ENCODE data around the gene MSX2.

The MSX2 gene

DNA sequence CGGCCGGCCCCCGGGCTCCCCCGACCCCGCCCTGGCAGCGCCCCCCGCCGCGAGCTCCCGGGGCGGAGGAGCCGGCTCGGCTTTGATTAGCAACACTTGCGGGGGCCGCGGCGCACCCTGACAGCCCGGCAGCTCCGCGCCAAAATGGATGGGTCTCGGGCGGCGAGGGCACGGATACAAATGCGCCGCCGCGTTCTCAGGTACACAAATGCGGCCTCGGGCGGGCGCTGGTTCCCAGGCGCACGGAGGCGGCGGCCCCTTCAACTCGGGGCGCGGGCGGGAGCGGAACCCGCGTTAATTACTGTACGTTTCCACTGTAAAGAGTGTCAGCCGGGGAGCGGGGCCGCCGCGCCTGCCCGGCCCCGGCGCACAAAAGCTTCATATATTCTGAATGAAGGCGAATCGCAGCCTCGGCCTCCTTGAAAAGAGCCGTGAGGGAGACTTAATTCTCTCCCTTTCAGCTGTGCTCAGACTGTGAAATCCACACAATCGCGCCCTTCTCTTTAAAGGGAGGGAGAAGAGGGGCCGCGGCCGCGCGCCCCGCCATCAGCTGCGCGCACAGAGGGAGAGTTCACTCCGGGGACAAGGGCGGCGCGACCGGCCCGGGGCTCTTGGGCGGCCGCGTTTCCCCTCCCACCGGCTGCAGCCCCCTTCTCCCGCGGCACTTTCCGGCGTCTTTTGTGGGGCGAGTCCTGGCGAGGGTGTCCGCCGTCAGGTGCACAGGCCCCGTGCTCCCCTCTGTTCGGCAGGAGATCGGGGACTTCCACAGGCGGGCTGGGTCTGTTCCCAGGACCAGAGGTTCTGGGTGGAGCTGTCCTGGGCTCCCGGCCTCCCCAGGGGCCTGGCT is 27.0 kb downstream of the MSX2 start (continued):
- TF ChIP-seq, protein P1, sequence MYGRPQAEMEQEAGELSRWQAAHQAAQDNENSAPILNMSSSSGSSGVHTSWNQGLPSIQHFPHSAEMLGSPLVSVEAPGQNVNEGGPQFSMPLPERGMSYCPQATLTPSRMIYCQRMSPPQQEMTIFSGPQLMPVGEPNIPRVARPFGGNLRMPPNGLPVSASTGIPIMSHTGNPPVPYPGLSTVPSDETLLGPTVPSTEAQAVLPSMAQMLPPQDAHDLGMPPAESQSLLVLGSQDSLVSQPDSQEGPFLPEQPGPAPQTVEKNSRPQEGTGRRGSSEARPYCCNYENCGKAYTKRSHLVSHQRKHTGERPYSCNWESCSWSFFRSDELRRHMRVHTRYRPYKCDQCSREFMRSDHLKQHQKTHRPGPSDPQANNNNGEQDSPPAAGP (tag by site-specific recombination; IDR thresholded peaks at IDR 0.05), result peak; percentile 31; the same call in 1 of the 2 replicates
- TF ChIP-seq, protein P2, sequence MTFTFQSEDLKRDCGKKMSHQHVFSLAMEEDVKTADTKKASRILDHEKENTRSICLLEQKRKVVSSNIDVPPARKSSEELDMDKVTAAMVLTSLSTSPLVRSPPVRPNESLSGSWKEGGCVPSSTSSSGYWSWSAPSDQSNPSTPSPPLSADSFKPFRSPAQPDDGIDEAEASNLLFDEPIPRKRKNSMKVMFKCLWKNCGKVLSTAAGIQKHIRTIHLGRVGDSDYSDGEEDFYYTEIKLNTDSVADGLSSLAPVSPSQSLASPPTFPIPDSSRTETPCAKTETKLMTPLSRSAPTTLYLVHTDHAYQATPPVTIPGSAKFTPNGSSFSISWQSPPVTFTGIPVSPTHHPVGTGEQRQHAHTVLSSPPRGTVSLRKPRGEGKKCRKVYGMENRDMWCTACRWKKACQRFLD (tag by site-specific recombination; IDR thresholded peaks at IDR 0.05), result no peak
- no peak for TF ChIP-seq ZNF366 (tag by site-specific recombination; conservative IDR thresholded peaks at IDR 0.05)
- no peak for TF ChIP-seq ZNF133 (tag by site-specific recombination; IDR thresholded peaks at IDR 0.05)
- TF ChIP-seq ZNF341 (tag by site-specific recombination; IDR thresholded peaks at IDR 0.05; ENCODE audit: low read depth), result peak; percentile 94
- TF ChIP-seq ZNF140 (tag by site-specific recombination; IDR thresholded peaks at IDR 0.05), result no peak
- TF ChIP-seq, protein P3, sequence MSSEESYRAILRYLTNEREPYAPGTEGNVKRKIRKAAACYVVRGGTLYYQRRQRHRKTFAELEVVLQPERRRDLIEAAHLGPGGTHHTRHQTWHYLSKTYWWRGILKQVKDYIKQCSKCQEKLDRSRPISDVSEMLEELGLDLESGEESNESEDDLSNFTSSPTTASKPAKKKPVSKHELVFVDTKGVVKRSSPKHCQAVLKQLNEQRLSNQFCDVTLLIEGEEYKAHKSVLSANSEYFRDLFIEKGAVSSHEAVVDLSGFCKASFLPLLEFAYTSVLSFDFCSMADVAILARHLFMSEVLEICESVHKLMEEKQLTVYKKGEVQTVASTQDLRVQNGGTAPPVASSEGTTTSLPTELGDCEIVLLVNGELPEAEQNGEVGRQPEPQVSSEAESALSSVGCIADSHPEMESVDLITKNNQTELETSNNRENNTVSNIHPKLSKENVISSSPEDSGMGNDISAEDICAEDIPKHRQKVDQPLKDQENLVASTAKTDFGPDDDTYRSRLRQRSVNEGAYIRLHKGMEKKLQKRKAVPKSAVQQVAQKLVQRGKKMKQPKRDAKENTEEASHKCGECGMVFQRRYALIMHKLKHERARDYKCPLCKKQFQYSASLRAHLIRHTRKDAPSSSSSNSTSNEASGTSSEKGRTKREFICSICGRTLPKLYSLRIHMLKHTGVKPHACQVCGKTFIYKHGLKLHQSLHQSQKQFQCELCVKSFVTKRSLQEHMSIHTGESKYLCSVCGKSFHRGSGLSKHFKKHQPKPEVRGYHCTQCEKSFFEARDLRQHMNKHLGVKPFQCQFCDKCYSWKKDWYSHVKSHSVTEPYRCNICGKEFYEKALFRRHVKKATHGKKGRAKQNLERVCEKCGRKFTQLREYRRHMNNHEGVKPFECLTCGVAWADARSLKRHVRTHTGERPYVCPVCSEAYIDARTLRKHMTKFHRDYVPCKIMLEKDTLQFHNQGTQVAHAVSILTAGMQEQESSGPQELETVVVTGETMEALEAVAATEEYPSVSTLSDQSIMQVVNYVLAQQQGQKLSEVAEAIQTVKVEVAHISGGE (tag by site-specific recombination; conservative IDR thresholded peaks at IDR 0.05; ENCODE audit: low read depth), result peak; percentile 32; the same call in 1 of the 2 replicates
- TF ChIP-seq ZNF223 (tag by site-specific recombination; IDR thresholded peaks at IDR 0.05), result no peak
- TF ChIP-seq ZNF114 (tag by site-specific recombination; IDR thresholded peaks at IDR 0.05), result no peak
- TF ChIP-seq ZXDB (tag by site-specific recombination; IDR thresholded peaks at IDR 0.05), result peak; percentile 61; the same call in 1 of the 2 replicates
- peak; percentile 89 for TF ChIP-seq ZBTB20 (tag by site-specific recombination; IDR thresholded peaks at IDR 0.05)
- TF ChIP-seq SP2 (tag by site-specific recombination; IDR thresholded peaks at IDR 0.05), result no peak
- no peak for TF ChIP-seq SCRT1 (tag by site-specific recombination; IDR thresholded peaks at IDR 0.05; ENCODE audit: borderline replicate concordance)
- no peak for TF ChIP-seq ZNF175 (tag by site-specific recombination; IDR thresholded peaks at IDR 0.05)
- 0 out of 2 replicates have a peak, but pooled peaks have one; percentile 11 for TF ChIP-seq ZNF24 (tag by site-specific recombination; IDR thresholded peaks at IDR 0.05)
- peak; percentile 67 for TF ChIP-seq YY1 (tag by site-specific recombination; IDR thresholded peaks at IDR 0.05)
- no peak for TF ChIP-seq OVOL3 (tag by site-specific recombination; IDR thresholded peaks at IDR 0.05)
- no peak for TF ChIP-seq ZNF292 (tag by site-specific recombination; IDR thresholded peaks at IDR 0.05; ENCODE audit: borderline replicate concordance, low read depth)
- TF ChIP-seq ZNF76 (tag by site-specific recombination; IDR thresholded peaks at IDR 0.05; ENCODE audit: borderline replicate concordance, low read depth), result peak; percentile 6; the same call in 1 of the 2 replicates
- TF ChIP-seq SP3 (tag by site-specific recombination; IDR thresholded peaks at IDR 0.05), result peak; percentile 29; the same call in 1 of the 2 replicates
- TF ChIP-seq EGR2 (tag by site-specific recombination; IDR thresholded peaks at IDR 0.05; ENCODE audit: low read depth), result peak; percentile 67
- TF ChIP-seq, protein P4, sequence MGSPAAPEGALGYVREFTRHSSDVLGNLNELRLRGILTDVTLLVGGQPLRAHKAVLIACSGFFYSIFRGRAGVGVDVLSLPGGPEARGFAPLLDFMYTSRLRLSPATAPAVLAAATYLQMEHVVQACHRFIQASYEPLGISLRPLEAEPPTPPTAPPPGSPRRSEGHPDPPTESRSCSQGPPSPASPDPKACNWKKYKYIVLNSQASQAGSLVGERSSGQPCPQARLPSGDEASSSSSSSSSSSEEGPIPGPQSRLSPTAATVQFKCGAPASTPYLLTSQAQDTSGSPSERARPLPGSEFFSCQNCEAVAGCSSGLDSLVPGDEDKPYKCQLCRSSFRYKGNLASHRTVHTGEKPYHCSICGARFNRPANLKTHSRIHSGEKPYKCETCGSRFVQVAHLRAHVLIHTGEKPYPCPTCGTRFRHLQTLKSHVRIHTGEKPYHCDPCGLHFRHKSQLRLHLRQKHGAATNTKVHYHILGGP (tag by site-specific recombination; IDR thresholded peaks at IDR 0.05), result no peak
- no peak for TF ChIP-seq ZNF558 (tag by site-specific recombination; IDR thresholded peaks at IDR 0.05)
- TF ChIP-seq ZNF350 (tag by site-specific recombination; IDR thresholded peaks at IDR 0.05), result no peak
- no peak for TF ChIP-seq ZNF560 (tag by site-specific recombination; IDR thresholded peaks at IDR 0.05; ENCODE audit: borderline replicate concordance)
- TF ChIP-seq, protein P5, sequence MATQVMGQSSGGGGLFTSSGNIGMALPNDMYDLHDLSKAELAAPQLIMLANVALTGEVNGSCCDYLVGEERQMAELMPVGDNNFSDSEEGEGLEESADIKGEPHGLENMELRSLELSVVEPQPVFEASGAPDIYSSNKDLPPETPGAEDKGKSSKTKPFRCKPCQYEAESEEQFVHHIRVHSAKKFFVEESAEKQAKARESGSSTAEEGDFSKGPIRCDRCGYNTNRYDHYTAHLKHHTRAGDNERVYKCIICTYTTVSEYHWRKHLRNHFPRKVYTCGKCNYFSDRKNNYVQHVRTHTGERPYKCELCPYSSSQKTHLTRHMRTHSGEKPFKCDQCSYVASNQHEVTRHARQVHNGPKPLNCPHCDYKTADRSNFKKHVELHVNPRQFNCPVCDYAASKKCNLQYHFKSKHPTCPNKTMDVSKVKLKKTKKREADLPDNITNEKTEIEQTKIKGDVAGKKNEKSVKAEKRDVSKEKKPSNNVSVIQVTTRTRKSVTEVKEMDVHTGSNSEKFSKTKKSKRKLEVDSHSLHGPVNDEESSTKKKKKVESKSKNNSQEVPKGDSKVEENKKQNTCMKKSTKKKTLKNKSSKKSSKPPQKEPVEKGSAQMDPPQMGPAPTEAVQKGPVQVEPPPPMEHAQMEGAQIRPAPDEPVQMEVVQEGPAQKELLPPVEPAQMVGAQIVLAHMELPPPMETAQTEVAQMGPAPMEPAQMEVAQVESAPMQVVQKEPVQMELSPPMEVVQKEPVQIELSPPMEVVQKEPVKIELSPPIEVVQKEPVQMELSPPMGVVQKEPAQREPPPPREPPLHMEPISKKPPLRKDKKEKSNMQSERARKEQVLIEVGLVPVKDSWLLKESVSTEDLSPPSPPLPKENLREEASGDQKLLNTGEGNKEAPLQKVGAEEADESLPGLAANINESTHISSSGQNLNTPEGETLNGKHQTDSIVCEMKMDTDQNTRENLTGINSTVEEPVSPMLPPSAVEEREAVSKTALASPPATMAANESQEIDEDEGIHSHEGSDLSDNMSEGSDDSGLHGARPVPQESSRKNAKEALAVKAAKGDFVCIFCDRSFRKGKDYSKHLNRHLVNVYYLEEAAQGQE (tag by site-specific recombination; IDR thresholded peaks at IDR 0.05), result no peak
- no peak for TF ChIP-seq ZNF23 (tag by site-specific recombination; IDR thresholded peaks at IDR 0.05; ENCODE audit: borderline replicate concordance)
- TF ChIP-seq, protein P6, sequence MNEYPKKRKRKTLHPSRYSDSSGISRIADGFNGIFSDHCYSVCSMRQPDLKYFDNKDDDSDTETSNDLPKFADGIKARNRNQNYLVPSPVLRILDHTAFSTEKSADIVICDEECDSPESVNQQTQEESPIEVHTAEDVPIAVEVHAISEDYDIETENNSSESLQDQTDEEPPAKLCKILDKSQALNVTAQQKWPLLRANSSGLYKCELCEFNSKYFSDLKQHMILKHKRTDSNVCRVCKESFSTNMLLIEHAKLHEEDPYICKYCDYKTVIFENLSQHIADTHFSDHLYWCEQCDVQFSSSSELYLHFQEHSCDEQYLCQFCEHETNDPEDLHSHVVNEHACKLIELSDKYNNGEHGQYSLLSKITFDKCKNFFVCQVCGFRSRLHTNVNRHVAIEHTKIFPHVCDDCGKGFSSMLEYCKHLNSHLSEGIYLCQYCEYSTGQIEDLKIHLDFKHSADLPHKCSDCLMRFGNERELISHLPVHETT (tag by site-specific recombination; IDR thresholded peaks at IDR 0.05), result no peak

All from HEK293 (cell line).